ENCODE results near the gene ADRA2A.

ADRA2A gene

DNA sequence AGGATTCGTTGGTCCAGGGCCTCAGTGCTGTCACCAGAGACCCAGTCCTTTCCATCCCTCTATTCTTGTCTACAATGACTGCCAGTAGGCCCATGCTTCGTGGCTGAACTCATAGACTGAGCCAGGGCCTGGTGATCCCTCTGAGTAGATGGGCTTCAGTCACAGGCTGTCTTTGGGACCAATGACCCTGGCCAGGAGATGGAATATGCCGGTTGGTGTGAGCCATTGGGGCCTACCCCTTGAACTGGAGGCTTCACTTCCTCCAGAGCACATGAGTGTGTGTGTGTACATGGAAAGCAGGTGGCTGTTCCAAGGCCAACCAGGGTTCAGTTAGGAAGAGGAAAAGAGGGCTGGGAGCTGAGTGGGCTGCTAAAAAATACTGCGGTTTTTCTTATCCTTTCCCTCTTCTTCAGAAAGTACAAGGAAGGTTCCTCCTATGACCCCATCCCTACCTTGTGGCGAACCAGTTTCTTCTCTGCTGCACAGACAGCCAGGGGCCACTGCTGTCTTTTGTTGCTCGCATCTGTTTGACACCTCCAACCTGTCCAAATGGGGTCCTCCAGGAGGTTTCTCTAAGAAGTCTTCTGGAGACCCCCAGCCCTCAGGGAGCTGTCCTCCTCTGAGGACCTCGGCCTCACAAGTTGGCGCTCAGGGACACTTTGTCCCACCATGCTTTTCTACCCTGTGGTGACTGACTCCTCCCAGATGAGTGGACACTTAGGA, 36.6 kb downstream of the ADRA2A start:
- no peak for DNase-seq

- no peak for DNase-seq
These were observed 37.3 kb downstream of the ADRA2A start for GRCh38 chr10:111113961-111114757.

DNA sequence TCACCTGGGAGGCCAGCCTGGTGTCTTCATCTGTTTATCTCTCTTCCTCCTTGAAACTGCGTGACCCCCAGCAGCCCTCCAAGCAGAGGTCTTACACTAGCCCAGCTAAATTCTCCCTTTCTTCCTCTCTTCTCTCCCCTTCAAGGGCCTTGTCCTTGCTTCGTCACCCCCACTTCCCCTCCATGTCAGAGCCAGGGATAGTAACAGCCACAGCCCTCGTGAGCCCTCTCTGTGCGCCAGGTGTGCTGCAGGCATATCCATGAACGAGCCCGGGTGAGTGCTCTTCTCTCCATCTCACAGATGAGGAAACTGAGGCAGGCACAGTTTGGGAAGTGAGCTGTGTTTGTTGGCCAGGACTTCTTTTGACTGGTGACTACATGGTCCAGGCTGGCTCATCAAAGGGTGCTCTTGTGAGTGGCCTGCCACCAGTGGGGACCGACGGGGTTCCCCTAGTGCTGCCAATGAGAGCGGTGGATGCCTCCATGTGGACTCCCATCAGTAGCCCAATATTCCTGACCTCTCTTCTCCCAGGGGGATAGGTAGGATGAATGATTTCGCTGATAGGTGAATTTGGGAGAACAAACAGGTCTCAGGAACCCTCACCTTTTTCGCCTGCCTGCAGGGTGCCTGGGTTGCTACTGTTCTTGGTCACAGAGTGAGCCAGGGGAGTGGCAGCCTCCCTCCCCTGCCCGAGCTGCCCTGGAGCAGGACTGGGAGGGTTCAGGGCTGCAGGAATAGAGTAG, 38.1 kb downstream of the ADRA2A start:
- no peak for DNase-seq

- DNase-seq = no peak
These were observed 39.4 kb downstream of the ADRA2A start for GRCh38 chr10:111116211-111116610.

DNA sequence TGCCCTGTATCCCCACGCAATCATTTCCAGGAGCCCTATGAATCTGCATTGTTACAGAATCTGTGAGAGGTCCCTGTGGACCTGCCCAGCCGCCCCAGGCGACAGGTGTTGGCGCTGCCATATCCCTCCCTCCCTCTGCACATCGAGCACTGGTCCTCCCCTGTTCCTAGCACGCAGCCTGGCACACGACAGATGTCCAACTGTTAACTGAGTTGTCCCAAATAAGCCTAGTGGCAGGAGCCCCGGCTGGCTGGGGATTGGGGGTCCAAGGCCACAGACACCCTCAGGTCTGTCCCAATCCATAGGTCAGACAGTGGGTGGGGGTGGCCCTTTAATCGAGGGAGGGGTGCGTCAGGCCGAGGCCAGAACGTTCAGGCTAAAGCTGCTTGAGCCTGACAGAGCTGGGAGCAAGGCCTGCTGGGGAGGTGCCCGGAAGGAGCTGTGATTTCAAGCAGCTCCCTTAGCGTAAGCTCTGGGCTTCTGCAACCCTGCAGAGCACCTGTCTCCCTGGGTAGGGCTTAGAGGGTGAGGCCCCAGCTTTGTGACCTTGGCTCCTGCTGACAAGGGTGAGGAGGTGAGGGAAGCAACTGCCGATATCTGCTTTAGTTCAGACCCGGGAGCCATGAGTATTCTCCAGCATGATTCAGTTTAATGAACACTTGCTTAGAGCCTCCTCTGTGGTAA, 40.1 kb downstream of the ADRA2A start:
- no peak for DNase-seq

DNA sequence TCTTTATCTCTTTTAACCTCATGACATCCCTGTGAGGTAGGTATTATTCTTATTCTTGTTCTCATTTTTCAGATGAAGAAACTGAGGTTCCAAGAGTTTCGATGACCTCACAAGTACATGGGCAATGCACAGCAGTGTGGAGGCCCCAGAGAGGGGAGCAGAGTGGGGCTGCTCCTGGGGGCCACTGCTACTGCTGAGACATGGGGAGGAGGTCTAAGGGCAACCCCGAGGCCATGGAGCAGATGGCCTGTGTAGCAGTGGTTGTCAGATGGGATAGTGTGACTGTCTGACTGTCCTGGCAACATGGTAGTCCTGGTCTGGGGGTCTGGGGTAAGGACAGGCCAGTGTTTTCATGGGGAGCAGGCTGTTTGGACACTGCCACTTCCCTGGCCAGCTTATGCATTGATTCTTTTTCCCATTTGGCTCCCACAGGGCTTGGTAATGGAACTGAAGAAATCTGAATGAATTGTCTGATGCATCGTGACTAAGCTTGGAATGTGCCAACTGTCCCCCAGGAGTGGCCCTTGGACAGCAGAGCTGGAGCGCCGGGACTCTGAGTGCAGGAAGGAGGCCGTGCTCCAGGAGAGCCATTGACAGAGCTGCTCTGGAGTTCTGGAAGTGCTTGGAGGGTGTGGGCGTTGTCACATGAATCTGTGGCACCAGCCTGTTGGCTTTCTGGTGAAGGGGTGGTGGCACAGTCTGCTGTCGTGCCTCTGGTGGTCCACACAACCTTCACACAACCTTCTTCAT, 40.9 kb downstream of the ADRA2A start:
- DNase-seq = no peak

- DNase-seq = no peak
These were observed 41.9 kb downstream of the ADRA2A start for GRCh38 chr10:111118758-111119157.

GRCh38 chr10:111119637-111120036, 42.8 kb downstream of the ADRA2A start:
- no peak for DNase-seq

GRCh38 chr10:111122127-111122526, 45.3 kb downstream of the ADRA2A start:
- DNase-seq = no peak

DNA sequence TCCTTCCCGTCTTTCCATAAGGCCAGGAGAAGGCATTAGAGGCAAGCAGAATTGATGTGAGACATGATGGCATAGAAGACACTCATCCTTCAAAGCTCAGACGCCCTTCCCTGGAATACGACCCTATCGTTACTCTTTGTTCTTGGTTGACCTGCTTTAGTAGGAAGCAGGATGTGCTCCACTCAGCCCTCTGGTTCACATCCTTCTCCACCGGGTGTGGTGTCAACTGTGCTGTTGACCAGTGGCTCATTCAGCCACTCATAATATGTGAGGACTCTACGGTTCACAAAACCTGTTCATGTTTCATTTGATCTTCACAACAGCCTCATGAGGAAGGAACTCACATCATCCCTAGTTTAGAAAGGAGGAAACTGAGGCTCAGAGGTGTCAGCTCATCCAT, 47.1 kb downstream of the ADRA2A start:
- DNase-seq = no peak

GRCh38 chr10:111125102-111125501, 48.3 kb downstream of the ADRA2A start:
- DNase-seq = no peak

- no peak for DNase-seq
These were observed 49.2 kb downstream of the ADRA2A start for GRCh38 chr10:111126077-111126476.

DNA sequence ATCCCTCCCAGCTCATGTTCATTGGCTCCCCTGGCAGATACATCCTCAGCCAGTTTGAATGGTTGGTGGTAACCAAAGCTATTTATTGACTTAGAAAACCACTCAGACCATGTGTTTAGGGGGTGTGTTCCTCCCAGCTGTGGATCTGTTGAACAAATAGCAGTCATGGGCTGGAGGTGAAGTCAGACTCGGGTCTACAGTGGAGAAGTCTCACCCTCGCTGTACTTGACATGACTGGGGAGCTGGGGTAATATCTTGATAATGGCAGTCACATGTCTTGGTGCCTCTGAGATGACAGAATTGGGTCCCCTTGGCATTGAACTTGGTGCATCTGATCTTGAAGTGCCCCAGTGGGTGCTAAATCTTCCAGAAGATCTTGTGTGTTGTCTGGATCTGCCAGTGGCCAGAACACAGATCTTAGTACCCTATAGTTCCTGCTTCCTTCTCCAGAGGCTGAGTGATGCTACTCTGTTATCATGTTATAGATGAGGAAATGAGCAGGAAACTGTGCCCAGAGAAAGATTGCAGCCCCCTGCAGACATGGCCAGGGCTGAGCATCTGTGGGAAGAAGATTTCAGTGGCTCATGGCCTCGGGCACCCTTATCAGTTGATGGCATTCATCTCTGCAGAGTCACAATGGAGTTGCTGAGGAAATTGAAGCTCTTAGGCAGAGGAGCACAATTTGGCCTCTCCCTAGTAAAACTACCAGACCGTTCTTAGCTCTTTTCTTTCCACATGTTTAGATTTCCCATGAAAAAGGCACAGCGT, 50.4 kb downstream of the ADRA2A start:
- no peak for DNase-seq

GRCh38 chr10:111128331-111129180, 51.7 kb downstream of the ADRA2A start:
- DNase-seq = no peak

- no peak for DNase-seq
These were observed 52.5 kb downstream of the ADRA2A start for GRCh38 chr10:111129363-111129762.

- no peak for DNase-seq
These were observed 53.6 kb downstream of the ADRA2A start for GRCh38 chr10:111130471-111130870.
